T-helper 1 cell (primary cell): ENCODE data around the gene ANO7.
A peak's percentile ranks its signal among the peaks of the same experiment; 100 is the strongest.

Experiments
- DNase-seq, 5 donors: peaks; one replicate each; pipeline ENCODE4 v3.0.0-alpha.2; 2012 to 2020

The ANO7 gene

DNA sequence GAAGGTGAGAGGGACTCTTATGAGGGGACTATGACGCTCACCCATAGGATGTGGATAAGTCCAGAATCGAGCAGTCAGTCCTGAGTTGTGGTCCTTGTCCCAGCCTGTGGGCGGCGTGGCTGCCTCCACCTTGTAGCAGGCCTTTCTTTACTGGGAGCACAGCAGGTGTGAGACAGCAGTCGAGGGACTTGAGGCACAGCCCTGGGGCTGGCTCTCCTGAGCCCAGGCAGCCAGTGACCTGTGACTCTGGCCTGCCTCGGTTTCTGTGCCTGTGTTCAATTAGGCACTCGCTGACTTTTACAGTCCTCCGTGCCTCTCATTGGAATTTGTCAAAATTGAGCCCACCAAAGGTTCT lies 30.0 kb upstream of the ANO7 start:
- no peak for DNase-seq

DNA sequence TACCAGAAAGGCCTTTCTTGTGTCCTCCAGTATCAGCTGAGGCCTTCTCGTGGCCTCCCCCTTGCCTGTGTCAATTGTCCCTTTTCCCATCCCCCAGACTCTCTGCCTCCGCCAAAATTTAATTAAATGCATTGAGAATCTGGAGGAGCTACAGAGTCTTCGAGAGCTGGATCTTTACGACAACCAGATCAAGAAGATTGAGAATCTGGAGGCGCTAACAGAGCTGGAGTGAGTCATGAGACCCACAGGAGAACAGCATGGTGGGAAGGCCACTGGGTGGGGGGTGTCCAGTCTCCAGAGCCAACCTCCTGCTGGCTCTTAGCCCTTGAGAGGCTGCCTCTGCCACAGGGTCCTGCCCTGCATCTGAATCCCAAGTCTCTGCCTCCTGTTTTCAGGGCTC lies 29.4 kb upstream of the ANO7 start:
- no peak for DNase-seq

DNA sequence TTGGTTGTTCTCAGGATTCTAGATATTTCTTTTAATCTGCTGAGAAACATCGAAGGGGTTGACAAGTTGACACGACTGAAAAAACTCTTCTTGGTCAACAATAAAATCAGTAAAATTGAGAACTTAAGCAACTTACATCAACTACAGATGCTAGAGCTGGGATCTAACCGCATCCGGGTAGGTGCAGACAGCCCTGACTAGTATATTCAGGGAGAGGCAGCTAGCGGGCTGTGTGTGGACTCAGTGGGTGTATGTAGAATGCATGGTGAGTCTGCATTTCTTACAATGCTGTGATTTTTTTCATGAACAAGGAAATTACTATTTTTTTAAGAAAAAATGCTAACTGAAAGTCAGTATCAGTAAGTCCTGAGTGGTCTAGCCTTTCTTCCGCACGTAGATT lies 28.2 kb upstream of the ANO7 start:
- DNase-seq: no peak

DNA sequence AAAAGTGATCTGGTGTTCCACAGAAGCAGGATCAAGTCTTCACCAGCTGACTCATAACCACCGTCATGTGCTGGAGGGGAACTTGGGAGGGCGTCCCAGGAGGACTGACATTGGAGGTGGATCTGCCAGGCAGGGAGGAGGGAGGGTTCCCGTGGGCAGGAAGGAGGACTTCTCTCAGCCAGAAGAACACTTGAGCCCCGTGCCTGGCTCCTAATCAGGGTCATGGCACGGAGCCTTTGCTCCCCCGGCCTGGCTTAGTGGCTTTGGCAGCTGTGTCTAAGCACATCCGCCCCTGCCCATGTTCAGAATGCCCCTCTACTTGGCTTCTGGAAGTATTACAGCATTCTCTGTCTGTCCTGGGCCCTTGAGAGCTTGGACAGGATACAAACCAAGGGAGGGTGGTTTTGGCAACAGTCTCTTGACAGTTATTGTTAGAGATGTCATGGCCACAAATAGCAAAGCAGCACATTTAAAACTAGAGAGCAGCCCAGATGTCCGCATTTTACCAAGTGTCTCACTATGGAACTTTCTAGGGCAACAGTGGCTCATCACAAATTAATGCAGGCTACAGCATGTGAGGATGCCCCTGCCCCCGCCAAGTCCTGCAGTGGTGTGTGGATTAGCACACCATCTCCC lies 26.7 kb upstream of the ANO7 start:
- DNase-seq: no peak

DNA sequence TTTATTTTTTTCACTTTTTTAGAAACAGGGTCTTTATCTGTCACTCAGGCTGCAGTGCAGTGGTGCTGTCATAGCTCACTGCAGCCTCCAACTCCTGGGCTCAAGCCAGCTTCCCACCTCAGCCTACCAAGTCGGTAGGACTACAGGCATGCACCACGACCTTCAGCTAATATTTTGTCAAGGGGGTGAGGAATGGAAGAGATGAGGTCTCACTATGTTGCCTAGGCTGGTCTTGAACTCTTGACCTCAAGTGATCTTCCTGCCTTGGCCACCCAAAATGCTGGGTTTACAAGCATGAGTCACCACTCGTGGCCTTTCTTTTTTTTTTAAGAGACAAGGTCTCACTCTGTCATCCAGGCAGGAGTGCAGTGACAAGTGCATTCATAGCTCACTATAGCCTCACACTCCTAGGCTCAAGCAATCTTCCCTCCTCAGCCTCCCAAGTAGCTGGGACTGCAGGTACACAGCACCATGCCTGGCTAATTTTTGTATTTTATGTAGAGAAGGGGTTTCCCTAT lies 24.8 kb upstream of the ANO7 start:
- no peak for DNase-seq

DNA sequence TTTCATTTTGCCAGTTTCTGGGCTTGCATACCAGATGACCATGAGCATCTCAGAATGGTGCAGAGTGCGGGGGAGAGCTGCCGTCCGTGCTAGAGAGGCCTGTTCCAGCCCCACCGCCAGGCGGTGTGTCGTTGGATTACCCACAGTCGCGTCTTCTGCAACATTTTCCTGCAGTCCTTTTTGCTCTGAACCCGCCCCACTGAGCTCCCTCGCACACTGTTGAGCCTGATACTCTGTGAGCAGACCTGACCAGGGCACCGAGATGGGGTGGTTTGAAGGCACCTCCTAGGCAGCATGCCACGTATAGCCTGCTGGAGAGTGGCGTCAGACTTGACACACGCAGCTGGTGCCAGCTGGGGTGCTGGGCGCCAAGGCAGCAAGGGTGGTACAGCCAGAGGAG lies 20.1 kb upstream of the ANO7 start:
- no peak for DNase-seq

DNA sequence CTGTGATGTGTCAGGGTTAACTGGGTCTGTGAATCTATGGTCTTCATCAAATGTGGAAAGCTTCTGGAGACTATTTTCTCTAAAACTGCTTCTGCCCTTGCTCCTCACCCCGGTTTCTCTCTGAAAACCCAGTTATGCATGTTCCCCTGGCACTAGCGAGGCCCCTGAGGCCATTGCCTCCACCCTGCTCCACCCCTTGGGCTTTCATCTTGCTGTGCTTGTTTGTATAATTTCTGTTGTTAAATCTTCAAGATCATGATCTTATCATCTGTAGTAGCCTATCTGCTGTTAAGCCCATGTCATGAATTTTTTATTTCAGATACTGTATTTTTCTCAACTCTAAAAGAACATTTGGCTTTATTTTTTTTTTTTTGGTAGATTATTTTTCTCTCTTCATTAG lies 14.9 kb upstream of the ANO7 start:
- no peak for DNase-seq

DNA sequence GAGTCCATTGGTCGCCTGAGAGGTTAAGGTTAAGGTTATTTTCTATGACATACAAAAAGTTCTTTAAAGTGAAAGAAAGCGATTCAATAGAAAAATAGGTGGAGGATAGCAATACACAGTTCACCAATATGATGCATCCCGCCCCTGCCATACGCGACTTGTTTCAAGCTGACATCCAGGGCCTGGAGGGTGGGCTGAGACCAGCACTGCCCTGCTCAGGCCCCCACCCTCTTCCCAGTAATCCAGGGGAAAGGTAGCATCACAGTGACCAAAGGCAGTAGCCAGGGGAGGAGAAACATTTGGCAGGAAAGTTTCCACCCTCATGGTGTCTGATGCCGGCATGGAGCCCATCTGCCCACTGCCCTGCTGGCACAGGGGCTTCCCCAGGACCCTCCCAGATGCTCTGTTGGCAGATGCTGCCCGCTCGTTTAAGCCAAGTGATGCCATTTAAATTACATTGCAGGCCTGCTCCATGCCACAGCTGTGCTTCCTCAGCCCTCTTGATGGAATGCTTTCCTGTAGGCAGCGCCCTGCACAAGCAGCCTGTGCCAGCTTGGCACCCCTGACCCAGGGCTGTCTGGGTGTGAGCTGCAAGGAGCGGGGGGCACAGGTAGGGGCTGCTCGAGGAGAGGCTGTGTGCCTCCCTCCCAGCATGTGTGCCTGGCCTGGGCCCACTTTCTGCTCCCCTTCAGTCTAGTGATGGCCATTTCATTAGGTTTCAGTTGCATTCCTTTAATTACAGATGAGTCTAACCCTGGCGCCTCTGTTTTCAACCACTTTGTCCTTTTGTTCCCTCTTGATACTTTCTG lies 10.7 kb upstream of the ANO7 start:
- no peak for DNase-seq

DNA sequence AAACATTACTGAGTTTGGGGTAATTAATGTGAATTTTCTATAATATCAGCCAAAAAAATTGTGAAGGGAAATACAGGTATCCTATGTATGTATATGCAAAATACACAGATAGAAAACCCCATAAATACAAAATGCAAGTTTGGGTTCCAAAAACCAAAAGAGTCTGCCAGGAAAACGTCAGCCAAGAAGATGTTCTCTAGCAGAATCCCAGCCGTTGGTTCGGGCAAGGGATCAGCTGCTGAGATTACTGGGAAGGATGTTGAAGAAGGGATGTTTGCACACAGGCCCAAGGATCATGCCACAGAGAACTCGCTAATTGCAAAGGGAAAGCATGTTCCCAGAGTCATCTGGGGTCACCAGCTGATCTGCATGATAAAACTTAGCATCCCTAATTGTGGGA lies 9.5 kb upstream of the ANO7 start:
- DNase-seq: no peak

DNA sequence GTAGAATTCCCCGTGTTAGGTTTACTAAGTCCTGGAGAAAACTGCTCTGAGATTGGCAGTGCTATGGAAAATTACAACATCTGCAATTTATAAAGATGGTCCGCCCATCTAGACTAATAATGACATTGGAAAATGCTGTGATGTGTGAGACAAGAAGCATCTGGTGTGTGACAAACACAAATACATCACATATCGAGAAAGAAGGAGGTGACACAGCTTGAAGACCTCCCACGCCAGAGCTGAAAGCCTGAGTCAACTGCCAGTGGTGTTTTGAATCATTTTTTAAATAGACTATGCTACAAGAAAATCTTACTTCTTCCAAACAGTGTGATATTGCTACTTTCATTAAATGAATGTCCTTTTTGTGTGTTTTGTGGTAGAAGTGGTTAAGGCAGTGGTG lies 8.6 kb upstream of the ANO7 start:
- DNase-seq: peak in 1 of 5 donors; percentile 28

DNA sequence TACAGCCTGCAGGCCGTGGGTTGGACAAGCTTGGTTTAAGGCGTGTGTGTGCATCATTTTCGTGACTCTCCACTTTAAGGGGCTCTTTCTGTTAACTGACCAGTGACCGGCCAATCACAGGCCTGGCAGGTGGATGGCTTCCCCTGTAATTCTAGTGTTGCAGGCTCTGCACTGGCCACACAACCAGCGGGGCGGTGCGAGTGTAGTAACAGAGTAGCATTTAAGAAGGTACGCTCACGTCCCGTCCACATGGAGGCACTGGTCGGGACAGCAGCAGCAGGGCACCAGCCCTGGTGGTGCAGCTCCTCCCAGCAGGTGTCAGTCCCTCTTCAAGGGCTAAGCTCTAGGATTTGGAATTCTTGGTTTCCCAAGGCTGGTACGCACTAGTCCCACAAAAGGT lies 8.0 kb upstream of the ANO7 start:
- DNase-seq: no peak

DNA sequence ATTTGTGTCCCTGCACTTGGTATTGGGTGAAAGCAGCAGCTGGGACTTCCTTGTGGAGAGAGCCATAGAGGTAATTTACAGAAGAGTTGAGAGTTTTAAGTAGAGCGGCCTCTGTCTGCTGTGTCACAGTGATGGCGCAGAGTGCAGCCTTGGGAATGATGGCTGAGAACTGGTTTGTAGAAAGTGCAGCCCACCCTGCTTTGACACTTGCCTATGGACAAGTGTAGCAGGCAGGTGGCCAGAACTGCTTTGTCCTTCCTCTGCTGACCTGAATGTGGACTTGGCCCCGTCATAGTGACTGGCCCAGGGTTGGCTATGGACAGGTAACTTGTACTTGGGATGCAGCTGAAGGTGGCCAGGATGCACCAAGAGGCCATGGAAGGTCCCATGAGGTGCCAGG lies 6.4 kb upstream of the ANO7 start:
- DNase-seq: no peak

DNA sequence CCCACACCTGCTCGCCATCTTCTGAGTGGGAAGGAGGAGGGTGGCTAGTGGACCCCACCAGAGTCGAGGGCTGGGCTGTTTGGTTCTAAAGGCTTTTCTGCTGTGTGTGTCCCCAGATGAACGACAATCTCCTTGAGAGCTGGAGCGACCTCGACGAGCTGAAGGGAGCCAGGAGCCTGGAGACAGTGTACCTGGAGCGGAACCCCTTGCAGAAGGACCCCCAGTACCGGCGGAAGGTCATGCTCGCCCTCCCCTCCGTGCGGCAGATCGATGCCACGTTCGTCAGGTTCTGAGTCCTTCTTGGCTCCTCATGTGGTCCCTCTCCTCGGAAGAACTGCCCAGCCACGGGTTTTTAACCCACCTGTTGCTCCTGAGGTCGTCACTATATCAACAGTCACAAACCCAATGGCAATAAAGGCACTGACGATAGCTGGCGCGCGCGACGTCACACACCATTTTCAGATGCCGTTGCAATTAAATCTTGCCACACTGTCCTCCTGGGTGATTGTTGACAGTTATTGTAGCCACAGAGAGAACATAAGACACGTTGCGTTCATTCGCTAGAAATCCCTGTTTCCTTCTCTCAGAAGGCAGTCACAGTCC lies 5.8 kb upstream of the ANO7 start:
- DNase-seq: no peak

DNA sequence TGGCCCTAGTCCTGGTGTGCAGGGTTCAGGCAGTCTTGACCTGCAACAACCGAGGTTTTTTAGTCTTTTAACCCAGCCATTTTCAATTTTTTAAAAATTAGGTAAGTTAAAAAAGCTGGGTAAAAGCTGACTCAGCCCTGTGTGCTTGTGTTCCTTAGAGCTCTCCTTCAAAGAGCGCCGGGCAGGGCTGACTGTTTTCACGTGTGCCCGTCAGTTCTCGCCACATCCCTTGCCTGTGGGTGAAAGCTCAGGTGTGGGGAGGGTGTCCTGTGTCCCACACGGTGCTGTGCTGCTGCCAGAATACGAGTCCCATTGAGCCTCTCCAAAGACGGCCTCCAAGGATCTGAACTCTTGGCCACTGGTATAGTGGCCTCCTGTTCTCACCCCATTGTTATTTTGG lies 5.3 kb upstream of the ANO7 start:
- no peak for DNase-seq

DNA sequence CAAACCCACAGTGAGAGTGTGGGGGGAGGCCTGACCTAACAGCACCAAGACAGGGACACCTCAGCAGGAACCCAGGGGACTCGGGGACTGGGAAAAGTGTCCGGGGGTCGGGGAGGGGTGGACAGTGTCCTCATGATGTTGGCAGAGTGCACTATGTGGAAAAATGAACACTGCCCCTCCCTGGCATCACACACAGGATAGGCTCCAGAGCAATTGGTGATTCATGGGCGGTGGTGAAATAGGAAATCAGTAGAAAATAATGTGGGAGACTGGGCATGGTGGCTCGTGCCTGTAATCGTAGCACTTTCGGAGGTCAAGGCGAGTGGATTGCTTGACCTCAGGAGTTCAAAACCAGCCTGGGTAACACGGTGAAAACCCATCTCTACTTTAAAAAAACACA lies 3.6 kb upstream of the ANO7 start:
- no peak for DNase-seq

DNA sequence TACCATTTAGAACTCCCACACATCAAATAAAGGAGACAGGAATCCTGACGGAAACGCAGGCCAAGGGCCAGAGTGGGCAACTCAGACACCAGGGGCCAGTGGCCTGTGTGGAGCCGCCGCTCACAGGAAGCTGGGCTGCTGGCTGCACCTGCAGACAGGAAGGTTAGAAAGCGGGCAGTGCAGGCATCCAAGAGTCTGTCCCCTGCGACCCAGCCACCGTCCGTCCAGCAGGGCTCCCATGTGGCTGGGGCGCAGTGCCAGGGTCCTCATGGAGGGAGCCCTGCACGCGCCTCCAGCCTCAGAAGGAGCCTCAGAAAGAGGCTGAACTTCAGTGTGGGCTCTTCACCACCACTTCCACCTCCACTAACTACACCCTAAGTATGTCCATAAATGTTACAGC lies 2.5 kb upstream of the ANO7 start:
- no peak for DNase-seq

DNA sequence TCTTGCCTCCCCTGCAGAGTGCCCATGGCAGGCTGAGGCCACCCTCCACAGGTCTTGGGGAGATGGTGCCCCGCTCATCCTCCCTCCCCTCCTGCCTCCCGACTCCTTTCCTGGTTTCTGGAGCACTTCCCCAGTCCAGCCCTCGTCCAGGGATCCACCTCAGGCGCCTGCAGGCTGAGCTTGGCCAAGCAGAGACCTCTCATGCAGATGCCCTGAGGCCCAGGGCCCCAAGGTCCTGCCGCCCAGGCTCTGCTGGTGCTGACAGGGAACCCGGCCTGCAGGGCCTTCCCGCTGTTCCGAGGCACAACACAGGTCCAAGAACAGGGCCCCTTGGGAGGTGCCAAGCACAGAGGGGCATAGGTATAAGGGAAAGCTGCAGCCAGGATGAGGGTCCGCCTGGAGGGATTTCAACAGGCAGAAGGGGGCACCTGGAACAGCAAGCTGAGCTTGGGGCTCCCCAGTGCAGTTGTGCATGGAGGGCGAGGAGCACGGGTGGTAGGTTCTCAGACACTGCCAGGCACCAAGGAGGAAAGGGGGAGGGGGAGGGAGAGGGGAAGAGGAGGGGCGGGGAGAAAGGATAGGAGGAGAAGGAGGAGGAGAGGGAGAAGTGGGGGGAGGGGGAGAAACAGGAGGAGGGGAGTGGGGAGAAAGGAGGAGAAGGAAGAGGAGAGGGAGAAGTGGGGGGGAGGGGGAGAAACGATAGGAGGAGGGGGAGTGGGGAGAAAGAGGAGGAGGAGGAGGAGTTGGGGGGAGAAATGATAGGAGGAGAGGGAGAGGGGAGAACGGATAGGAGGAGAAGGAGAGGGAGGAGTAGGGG lies 1.2 kb upstream of the ANO7 start:
- no peak for DNase-seq

DNA sequence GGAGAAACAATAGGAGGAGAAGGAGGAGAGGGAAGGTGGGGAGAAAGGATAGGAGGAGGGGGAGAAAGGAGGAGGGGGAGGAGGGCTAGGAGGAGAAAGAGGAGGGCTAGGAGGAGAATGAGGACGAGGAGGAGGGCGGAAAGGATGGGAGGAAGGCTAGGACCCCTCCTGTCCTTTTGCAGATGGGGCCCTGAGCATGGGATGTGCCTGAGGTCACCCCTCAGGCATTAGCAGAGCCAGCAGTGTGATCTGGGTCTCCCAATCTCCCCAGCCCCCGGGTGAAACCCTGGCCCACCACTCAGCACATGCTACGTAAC lies 601 bp upstream of the ANO7 start:
- DNase-seq: no peak

DNA sequence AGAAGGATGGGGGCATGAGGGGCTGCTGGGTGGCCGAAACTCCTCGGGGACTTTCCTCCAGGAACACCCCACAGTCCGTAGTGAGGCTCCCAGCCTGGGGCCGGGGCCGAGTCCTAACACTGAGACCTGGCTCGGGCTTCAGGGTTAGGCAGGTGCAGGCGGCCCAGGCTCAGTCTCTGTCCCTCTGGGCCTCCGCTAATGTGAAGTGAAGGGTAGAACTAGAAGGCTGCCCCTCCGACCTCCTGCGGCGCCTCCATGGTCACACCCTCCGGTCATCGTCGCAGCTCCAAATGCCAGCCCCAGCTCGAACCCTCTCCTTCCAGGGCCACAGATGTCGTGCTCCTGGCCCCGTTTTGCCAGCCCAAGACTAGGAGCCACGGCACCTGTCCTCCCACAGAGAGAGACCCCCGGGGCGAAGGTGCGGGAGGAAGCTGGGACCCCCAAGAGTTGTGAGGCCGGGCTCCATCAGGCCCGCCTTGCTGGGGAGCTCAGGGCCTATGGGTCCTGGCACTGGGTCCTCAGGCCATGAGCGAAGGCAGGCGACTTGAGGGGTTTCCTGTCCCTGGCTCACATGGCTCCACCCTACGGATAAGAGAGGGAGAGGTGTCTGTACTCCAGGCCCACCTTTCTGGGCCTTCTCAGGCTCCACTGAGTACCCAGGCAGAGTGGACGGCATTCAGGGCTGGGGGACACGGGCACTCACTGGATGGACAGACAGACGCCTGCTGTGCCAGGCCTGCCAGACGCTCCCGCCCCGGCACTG lies 797 bp downstream of the ANO7 start:
- DNase-seq: no peak

DNA sequence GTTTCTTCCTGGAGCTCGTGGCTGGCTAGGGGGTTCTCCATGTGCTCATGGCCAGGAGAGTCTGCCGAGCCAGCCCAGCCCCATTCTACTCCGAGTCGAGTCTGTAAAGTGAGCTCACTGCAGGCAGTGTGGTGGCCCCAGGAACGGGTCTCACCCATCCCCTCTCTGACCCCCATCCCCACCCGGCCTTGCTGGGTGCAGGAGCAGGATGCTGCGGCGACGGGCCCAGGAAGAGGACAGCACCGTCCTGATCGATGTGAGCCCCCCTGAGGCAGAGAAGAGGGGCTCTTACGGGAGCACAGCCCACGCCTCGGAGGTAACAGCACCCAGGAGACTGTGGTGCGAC lies 1.4 kb downstream of the ANO7 start:
- no peak for DNase-seq

DNA sequence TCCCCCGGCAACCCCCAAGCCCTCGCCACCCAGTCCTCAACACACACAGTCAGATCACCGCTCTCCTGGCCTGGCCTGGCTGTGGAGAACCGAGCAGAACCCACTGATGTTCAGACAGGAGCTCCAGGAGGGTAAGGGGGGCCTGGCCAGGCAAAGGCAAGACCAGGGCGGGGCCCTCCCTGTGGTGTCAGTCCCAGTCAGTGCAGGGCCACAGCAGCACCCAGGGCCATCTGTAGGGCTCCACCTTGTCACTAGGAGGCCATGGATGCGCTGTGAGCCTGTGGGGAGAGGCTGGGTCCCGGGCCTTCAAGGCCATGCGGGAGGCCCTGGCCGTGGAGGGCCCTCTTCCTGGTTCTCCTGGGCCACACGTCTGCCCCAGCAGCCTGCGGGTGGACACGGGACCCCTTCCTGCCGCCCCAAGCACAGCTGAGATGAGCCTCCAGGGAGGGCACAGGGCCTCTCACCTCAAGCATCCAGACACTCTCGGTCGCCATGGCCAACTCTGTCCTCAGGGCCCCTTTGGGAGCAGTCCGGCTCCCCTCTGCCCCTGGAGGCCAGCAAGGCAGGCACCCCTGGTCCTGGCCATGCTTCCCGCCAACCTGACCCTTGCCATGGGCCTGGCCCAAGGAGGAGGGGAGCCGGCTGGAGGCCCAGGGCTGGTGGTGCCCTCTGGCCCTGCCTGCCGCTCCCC lies 2.0 kb downstream of the ANO7 start:
- no peak for DNase-seq

DNA sequence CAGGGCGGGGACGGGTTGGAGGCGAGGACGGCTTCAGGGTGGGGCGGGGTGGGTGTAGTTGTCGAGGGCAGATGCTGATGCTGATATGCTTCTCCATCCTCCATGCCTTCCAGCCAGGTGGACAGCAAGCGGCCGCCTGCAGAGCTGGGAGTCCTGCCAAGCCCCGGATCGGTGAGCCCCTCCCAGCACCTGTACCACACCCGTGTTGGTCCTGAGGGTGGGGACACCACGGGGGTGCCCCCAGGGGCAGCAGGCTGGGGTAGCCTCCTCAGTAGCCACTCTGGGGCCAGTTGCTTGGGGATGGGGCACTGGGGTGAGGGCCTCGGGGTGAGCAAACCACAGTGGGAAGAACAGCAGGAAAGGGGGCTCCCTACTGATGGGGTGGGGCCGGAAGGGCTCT lies 2.6 kb downstream of the ANO7 start:
- no peak for DNase-seq
